Measurements from ENCODE around the gene TMPRSS7.

Gene TMPRSS7

DNA sequence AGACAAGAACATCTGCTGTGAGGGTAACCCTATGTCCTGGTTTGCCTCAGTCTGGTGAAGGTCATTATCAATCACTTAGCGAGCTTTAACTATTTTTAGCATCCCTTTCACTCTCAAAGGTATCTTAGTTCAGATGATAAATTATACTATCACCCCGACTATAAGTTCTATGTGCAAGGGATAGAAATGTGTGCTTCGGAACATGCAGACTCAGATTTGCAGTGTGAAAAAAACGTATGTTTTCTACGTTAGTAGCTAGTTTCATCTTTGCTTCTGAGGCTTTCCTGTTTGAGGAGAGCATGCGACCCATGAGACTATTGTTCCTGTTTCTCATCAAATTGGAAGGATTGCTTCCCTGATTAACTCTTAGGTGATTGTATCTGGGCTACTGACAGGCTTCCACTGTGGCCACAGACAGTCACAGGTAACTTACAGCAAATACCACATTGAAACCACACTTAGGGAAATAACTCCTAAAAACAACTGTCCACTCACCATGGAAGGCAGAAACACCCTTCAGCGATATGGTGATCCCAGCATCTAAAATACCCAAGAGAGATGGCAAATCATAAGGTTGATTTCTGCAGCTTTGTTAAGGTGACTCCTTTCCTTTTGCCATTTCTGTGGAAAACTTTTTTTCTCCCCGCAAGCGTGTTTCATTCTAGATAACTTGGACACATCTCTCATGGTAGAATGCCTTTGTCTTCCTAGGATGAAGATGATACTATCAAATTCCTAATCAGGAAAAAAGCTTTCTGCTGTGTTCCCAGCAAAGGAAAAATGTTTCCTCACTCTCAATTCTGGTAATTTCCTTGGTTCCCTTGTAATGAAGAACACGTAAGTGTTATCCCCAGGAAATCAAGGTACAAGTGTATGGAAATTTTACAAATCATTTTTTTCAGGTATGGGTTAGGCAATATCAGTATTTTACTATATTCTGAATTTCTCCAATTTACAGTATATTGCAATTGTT lies 93.3 kb downstream of the TMPRSS7 start:
- no peak for DNase-seq (ENCODE audit: low read depth in 3 of 3, low spot score in 1 of 3)

DNA sequence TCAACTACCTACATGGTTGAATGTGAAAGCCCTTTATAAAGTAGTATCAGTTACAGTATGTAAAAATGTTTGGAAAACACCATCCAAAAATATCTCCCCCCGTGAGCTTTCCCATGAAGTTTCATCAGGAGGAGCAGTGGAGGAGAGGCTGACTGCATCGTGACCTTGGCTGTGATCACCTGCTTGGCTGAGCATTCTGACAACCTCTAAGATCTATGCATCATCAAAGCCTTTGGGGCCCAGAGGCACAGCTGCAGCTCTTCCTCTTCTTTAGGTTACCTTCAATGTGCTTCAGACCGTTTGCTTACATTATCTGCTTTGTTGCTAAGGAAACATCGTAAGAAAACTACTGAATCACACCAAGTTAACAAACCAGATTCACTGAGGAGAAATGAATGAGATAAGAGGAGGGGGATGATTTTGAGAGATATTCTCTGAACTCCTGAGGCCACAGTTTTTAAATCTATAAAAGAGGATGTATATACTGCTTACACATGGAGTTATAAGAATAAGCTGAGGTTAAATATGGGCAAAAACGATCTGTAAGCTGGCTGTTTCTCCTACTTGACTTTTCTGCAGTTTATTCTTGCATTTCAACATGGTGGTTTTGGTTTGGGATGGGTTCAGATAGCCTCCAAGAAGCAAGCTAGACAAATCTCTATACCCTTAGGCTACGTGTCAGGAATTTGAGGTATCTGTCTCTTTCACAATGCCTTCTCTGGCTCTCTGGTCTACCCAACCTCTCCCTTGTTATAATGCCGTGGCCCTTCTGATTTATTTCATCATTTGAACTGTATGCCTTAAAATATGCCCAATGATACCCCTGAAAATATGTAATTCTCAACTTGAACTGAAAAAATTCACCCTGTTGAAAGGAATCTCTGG lies 94.5 kb downstream of the TMPRSS7 start:
- DNase-seq (ENCODE audit: low read depth in 3 of 3, low spot score in 1 of 3), result peak in 2 of 3 donors; percentile 16 to 42

DNA sequence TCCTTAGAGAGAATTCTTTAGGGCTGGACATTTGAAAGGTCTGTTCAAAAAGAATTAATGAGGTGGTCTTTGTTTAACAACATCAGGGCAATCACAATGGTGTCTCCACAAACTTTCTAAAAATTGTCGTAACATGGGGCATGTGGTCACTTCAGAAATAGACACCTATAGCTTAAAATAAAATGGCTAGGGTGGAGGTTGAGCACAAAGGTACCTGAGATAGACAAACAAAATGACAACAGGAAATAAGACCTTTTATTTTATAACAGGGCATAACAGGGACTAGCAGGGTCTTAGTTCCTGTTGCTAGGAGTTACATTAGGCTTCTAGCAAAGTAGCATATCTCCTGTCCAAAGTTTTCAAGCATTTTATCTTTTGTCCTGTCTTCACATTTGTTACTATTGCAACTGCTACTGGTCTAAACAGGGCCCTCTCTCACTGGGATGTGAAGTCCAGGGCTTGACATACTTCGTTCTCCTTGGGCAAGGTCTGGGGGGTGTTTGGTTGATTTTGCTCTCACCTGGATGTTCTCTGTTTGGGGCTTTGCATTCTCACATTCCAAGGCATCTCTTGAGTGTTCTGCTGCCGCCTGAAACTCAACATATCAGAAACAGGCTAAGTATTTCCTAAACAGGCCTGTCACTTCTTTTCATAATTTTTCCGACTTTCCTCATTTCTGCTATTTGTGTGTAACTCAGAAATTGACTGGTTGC lies 95.5 kb downstream of the TMPRSS7 start:
- no peak for DNase-seq (ENCODE audit: low read depth in 3 of 3, low spot score in 1 of 3)

DNA sequence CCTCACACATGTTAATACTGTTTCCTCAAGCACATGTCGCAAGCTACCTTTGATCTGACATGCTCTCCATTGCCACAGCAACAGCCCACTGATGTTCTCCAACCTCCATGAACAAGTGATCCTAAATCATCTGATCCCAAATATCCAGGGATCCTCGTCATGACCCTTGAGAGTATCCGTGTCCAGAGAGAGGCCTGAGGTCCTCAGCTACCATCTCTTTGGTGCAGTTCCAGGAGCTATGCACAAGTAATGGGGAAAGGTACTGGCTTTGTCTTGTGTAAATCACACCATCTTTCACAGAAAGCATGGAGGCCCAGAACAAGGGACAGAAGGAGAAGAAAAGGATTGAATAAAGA lies 96.1 kb downstream of the TMPRSS7 start:
- DNase-seq (ENCODE audit: low read depth in 3 of 3, low spot score in 1 of 3), result no peak

Measured in stimulated activated CD4-positive, alpha-beta T cell treated with anti-CD3 and anti-CD28 coated beads, TNF-alpha, amount 100 ng/mL, for 1 hour (primary cell).